Measurements from ENCODE around the gene FADS2.
A peak's percentile ranks its signal among the peaks of the same experiment; 100 is the strongest.

Gene FADS2

DNA sequence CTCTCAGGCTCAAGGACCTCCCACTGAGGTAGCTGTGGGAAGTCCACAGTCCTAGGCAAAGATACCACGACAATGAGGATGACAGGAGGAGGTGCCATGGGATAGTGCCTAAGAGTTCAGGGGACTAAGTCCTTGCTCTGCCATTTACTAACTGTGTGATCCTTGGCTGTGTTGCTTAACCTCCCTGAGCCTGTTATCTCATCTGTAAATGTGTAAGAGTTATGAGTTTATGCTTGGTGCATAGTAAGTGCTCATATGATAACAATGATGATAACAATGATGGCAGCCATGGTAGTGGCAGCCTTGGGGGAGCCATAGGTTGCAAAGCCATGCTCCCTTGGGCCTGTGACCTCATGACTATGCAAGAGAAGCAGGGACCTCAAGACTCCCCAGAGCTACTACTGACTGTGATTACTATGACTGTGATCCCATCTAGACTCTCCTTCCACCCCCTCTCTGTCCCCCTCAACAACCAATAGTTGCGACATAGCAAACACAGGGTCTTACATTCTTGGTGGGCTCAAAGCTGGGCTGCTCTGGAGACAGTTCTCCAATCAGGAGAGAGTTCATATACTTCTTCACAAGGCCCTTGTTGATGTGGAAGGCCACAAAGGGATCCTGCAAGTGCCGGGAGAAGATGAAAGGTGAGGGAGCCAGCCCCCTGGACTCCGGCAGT is 15.2 kb upstream of the FADS2 start:
- POLR2A ChIA-PET: no interaction called here
- no peak for DNase-seq (ENCODE audit: extremely low spot score)
- TF ChIP-seq TARDBP (IDR thresholded peaks at IDR 0.05) (no peak), LEF1 (IDR thresholded peaks at IDR 0.05; ENCODE audit: borderline replicate concordance) (no peak), BHLHE40 (IDR thresholded peaks at IDR 0.05; ENCODE audit: borderline replicate concordance) (no peak), HDGF (IDR thresholded peaks at IDR 0.05; ENCODE audit: borderline replicate concordance) (no peak), SUZ12 (IDR thresholded peaks at IDR 0.05) (no peak), FOXA1 (IDR thresholded peaks at IDR 0.05) (no peak), CTBP1 (IDR thresholded peaks at IDR 0.05; ENCODE audit: borderline replicate concordance) (no peak), NFRKB (IDR thresholded peaks at IDR 0.05) (no peak), ARNT (IDR thresholded peaks at IDR 0.05) (no peak), ZNF384 (IDR thresholded peaks at IDR 0.05) (no peak), L3MBTL2 (conservative IDR thresholded peaks at IDR 0.05) (no peak), ELF4 (IDR thresholded peaks at IDR 0.05) (no peak), SP1 (IDR thresholded peaks at IDR 0.05) (no peak), FOXK2 (IDR thresholded peaks at IDR 0.05) (no peak)
- CTCF ChIA-PET: interaction anchor here (3.3 kb wide), 1 partner anchor 16 kb away, joined by 15 read pairs; no protein-coding TSS in a partner anchor

DNA sequence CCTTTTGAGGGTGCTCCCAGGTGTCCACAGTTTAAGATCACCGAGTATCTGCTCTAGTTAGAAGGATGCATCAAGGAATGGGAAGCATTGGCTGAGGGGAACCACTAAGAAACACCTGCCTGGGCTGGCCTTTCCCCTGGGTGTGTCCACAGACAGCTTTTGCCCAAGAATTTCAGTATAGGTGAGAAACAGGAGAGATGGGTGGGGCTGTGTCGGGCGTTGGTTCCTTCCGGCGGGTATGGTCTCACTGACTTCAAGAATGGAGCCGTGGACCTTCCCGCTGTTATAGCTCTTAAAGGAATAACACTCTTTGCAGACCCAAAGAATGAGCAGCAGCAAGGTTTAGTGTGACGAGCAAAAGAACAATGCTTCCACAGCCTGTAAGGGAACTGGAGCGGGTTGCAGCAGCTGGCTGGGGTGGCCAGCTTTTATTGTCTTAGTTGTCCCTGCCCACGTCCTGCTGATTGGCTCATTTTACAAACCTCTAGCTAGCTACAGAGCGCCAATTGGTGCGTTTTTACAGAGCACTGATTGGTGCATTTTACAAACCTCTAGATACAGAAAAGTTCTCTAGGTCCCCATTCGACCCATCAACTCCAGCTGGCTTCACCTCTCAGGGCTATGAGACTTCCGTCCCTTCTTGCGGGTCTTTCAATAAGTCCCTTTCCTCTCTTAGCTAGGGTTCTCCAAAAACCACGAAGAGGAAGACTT is 13.7 kb upstream of the FADS2 start:
- ChIA-PET CTCF (interaction anchor here (3.3 kb wide), 1 partner anchor 17 kb away, joined by 15 read pairs; no protein-coding TSS in a partner anchor), POLR2A (interaction anchor here (0.6 to 4.3 kb wide), 6 partner anchors 9 to 268 kb away, joined by 3 to 27 read pairs (median 4); partner anchors contain the start of genes FEN1 and TMEM258)
- TF ChIP-seq NFRKB (IDR thresholded peaks at IDR 0.05): no peak
- TF ChIP-seq LEF1 (IDR thresholded peaks at IDR 0.05; ENCODE audit: borderline replicate concordance): no peak
- no peak for TF ChIP-seq FOXA1 (IDR thresholded peaks at IDR 0.05)
- no peak for TF ChIP-seq CTBP1 (IDR thresholded peaks at IDR 0.05; ENCODE audit: borderline replicate concordance)
- TF ChIP-seq ARNT (IDR thresholded peaks at IDR 0.05): no peak
- no peak for TF ChIP-seq SUZ12 (IDR thresholded peaks at IDR 0.05)
- TF ChIP-seq TARDBP (IDR thresholded peaks at IDR 0.05): no peak
- no peak for DNase-seq (ENCODE audit: extremely low spot score)

DNA sequence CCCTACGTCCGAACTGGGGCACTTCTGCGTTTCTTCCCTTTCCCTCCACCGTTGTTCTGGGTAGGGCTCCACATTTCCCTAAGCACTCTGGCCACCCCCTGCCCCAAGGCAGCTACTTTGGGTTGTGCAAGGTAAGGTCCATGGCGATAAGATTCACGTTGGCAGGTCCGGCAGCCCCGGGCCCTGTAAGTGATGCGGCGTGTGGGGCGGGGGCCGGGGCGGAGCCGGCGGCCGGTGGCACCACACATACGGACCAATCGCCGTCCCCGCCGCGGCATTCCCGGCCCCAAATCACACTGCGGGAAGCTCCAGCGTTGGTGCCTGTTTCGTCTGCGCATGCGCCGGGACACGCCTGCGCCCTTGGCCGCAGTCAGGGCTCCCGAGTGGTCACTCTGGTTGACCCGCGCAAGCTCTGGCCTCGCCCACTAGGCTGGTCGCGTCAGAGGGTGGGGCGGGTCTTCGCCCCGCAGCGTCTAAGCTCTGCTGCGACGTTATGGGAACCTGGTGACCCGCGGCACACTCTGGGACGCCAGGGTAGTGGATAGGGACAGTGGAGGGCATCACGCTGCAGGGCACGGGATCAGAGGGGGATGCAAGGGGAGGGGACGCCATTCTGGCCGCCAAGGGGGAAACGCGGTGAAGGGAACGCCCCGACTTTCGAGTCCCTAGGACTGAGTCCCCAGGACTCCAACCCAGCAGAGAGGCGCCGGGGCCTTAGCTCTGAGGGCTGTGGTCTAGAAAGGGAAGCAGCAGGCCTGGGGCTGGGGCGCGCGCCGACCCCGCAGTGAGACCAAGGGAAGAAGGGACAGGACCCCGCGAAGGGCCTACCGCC is 12.9 kb upstream of the FADS2 start:
- ChIA-PET CTCF (interaction anchor here (3.3 kb wide), 1 partner anchor 18 kb away, joined by 15 read pairs; no protein-coding TSS in a partner anchor), POLR2A (interaction anchor here (0.6 to 4.3 kb wide), 8 partner anchors 7 to 267 kb away, joined by 3 to 27 read pairs (median 4); partner anchors contain the start of genes FEN1 and TMEM258)
- TF ChIP-seq HDGF (IDR thresholded peaks at IDR 0.05; ENCODE audit: borderline replicate concordance) (no peak), NFRKB (IDR thresholded peaks at IDR 0.05) (no peak), ARNT (IDR thresholded peaks at IDR 0.05) (no peak), TARDBP (IDR thresholded peaks at IDR 0.05) (no peak)
- peak; percentile 77 for DNase-seq (ENCODE audit: extremely low spot score)

- no peak for TF ChIP-seq FOXA1 (IDR thresholded peaks at IDR 0.05)
- TF ChIP-seq ZNF384 (IDR thresholded peaks at IDR 0.05): no peak
- no peak for TF ChIP-seq CTBP1 (IDR thresholded peaks at IDR 0.05; ENCODE audit: borderline replicate concordance)
- TF ChIP-seq L3MBTL2 (conservative IDR thresholded peaks at IDR 0.05): peak; percentile 47; the same call in 1 of the 2 replicates
- TF ChIP-seq FOXM1 (IDR thresholded peaks at IDR 0.05; ENCODE audit: borderline replicate concordance): no peak
- POLR2A ChIA-PET: interaction anchor here (0.9 to 4.3 kb wide), 8 partner anchors 8 to 266 kb away, joined by 3 to 27 read pairs (median 4); partner anchors contain the start of genes FEN1 and TMEM258
- CTCF ChIA-PET: interaction anchor here (3.3 kb wide), 1 partner anchor 19 kb away, joined by 15 read pairs; no protein-coding TSS in a partner anchor
- DNase-seq (ENCODE audit: extremely low spot score): peak; percentile 39
These were observed 12.0 kb upstream of the FADS2 start for GRCh38 chr11:61815790-61816735.

- ChIA-PET POLR2A (interaction anchor here (0.7 to 4.3 kb wide), 9 partner anchors 9 to 24 kb away, joined by 3 to 27 read pairs (median 4); partner anchors contain the start of genes FADS2, FEN1 and TMEM258), CTCF (no interaction called here)
- TF ChIP-seq SUZ12 (IDR thresholded peaks at IDR 0.05) (no peak), LEF1 (IDR thresholded peaks at IDR 0.05; ENCODE audit: borderline replicate concordance) (0 out of 2 replicates have a peak, but pooled peaks have one; percentile 68), SP1 (IDR thresholded peaks at IDR 0.05) (no peak), PKNOX1 (IDR thresholded peaks at IDR 0.05) (no peak), L3MBTL2 (conservative IDR thresholded peaks at IDR 0.05) (peak; percentile 82)
- DNase-seq (ENCODE audit: extremely low spot score): peak; percentile 88
These were observed 11.2 kb upstream of the FADS2 start, which contains the start of gene FADS1 for GRCh38 chr11:61816736-61817455. TSS of gene FADS1 (minus strand) at chr11:61817003. CDS start at chr11:61816929, 74 bp downstream.

Measured in HEK293T (cell line).